GM12892 (cell line): ENCODE measurements around the gene DCLK1.

Experiments used
- POLR2A ChIP-seq: IDR thresholded peaks from 2 replicates; pipeline ENCODE4 v1.6.1; 2011; ENCODE audit warnings: low read depth, low read length, control low read depth
- POLR2AphosphoS5 ChIP-seq: IDR thresholded peaks from 2 replicates; pipeline ENCODE4 v1.6.1; 2011; ENCODE audit warnings: low read depth, low read length, control low read depth
- TAF1 ChIP-seq: IDR thresholded peaks from 2 replicates; pipeline ENCODE4 v1.6.1; 2011; ENCODE audit warnings: low read depth, mild to moderate bottlenecking, control low read depth, low read length, borderline replicate concordance

- no peak for TF ChIP-seq POLR2AphosphoS5
- no peak for TF ChIP-seq POLR2A
- no peak for TF ChIP-seq TAF1
These were observed 389.5 kb downstream of the DCLK1 start for GRCh38 chr13:35741657-35742056.
